NCI-H2196 (cell line): ENCODE measurements around the gene LRRC71.
A peak's percentile ranks its signal among the peaks of the same experiment; 100 is the strongest.

ENCODE experiments used
- DNase-seq: peaks from one replicate; lab custom pipeline; 2025; ENCODE audit not compliant: unreplicated experiment; lab: John Stamatoyannopoulos, UW

LRRC71 gene

DNA sequence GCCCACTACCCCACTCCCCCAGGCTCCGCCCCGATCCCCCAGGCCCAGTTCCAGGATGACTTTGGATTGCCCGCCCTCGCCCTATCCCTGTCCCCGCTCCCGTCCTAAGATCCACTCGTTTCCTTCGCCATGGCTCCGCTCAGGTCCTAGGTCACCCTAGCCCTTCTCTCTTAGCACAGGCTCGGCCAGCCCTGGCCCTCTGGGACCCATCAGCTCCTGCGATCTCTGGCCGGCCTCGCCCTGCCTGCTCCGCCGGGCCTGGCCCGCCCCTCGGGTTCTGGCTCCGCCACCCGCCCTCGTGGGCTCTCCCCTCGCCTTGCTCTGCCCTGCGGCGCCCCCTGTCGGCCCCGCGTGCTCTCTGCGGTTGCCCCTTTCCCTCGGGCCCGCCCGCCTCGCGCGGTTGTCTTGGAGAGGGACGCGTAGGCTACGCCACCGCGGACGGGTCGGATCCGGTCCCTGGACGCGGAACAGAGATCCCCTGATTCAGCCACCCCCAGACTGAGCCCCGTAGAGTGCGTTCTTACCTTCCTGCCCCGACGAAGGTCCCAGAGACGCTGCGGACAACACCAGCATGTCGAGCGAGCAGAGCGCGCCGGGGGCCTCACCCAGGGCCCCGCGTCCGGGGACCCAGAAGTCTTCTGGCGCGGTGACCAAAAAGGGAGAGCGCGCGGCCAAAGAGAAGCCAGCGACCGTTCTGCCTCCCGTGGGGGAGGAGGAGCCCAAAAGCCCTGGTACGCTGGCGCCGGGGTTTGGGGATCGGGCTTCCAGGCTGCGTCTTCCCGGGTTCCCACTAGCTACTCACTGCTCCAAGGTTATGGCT lies at the start of gene LRRC71:
LRRC71 (plus strand) TSS at position 400 of the 820 bp plus-strand sequence; CDS start at position 572, 172 bp downstream.
- DNase-seq: no peak

DNA sequence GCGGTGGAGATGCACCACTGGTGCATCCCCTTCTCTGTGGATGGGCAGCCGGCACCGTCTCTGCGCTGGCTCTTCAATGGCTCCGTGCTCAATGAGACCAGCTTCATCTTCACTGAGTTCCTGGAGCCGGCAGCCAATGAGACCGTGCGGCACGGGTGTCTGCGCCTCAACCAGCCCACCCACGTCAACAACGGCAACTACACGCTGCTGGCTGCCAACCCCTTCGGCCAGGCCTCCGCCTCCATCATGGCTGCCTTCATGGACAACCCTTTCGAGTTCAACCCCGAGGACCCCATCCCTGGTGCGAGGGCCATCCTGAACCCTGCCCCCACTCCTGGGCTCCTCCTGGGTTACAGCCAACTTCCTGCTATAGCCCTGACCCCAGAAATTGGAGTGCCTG lies 46.8 kb upstream of the LRRC71 start:
- DNase-seq: no peak

DNA sequence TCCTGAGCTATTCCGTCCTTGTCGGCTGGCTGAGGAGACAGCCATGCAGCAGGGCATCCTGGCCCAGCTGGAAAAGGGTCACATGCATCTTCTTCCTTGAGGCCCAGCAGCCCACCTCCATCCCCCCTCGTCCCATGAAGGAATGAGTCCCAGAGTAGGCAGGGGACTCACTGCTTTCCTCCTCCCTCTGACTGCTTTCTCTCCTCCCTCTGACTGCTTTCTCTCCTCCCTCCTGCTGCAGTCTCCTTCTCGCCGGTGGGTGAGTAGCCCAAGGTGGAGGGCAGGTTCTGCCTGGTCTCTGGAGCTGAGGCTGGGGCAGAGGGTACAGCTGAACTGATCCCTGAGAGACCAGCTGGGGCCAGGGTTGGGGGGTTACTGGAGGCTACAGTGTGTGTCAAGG lies 46.3 kb upstream of the LRRC71 start:
- no peak for DNase-seq

DNA sequence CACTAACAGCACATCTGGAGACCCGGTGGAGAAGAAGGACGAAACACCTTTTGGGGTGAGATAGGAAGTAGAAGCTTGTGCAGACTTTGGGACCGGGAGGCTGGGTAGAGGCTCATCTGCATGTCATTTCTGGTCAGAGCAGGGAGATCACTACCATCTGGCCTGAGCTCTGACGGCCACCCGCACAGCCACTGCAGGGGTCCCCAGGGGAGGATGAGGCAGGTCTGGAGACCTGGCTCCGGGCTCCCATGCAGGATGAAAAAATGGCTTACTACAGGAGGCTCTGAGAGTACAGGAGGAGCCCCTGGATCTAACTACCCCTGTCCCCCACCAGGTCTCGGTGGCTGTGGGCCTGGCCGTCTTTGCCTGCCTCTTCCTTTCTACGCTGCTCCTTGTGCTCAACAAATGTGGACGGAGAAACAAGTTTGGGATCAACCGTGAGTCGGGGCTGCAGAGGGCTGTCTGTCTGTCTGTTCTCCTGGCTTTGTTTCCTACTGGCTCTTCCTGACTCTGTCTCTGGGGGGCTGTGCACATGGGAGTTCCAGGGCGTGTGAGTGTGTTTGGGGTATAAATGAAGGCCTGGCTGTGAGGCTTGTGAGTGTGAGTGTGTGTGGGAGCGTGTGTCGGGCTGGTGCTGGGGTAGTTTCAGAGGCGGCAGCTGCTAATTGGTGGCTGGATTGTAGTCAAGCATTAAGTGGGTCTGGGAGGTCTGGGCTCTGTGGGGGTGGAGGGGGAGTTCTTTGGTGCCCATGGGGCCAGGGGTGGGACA lies 45.7 kb upstream of the LRRC71 start:
- DNase-seq: no peak

DNA sequence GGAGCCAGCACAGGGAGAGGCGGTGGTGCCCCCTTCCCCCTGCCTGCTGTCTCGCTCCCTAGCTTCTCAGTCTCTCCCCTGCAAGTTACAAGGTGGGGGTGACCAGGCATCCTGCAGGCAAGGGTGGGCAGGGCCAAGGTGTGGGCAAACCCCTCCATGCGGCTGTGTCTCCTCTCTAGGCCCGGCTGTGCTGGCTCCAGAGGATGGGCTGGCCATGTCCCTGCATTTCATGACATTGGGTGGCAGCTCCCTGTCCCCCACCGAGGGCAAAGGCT lies 45.2 kb upstream of the LRRC71 start:
- DNase-seq: no peak

DNA sequence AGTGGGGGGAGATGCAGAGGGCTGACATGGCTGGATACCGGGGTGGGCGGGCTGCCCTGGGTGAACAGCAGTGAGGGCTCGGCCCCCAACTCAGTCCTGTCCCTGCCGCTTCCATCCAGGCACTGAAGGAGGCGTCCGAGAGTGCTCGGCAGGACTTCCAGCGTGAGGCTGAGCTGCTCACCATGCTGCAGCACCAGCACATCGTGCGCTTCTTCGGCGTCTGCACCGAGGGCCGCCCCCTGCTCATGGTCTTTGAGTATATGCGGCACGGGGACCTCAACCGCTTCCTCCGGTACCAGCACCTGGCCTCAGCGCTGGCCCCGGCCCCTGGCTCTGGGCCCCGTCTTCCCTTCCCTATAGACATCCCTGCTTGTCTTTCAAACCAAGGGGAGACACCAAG lies 44.2 kb upstream of the LRRC71 start:
- no peak for DNase-seq

DNA sequence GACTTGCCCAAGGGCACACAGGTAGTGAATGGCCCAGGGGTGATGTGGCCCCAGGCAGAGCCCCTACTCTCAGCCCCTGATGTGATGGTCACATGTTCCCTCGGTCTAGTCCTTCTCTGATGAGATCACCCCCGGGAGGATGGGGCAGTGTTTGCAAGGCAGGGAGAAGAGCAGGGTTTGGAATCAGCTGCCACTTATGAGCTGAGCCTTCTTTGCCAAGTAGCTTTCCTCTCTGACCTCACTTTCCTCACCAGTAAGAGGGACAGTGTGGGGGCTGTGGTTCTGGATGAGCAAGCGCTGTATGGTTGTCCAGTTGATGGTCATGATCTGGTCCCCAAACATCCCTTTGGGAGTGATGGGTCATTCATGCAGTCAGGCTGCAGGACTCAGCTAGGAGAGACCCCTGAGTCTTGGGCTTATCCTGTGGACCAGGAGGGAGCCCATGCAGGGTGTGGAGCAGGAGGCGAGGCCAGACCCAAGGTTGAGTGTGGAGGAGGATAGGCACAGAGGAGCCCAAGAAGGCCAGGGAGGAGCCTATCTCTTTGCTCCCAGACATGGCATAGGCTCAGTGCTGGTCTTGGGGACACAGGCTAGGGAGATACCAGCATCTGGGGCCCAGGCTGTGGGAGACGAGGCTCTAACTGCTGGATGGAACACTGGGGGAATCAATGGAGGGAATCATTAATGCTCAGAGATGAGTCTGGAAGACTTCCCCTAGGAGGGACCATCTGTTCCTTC lies 42.8 kb upstream of the LRRC71 start:
- no peak for DNase-seq

DNA sequence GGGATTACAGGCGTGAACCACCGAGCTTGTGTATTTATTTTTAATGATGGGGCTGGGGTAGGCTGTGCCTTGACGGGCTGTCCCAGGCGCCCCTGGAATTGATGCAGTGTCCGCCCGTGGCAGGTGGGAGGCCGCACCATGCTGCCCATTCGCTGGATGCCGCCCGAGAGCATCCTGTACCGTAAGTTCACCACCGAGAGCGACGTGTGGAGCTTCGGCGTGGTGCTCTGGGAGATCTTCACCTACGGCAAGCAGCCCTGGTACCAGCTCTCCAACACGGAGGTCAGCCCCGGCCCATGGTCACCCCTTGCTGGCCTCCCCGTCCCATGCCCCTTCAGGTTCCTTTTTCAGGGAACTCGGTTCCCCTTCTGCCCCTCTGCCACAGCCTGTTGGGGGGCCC lies 40.6 kb upstream of the LRRC71 start:
- DNase-seq: no peak

DNA sequence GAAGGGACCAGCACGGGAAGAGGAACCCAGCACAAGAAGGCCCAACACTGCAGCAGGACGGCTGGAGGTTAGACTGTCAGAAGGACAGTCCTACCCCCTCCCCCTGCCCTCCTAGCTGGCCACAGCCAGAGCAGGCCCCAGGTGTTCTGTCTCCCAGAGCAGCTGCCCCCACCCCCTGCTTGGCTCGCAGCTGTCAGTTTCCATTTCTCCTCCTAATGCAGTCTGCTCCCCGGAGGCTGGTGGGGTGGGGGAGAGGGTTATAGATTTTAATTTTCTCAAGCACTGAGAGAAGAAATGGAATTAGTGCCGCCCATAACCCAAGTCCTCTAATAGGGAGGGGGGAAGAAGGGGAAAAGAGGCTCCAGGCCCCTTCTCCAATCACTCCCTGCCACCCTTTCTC lies 40.0 kb upstream of the LRRC71 start:
- no peak for DNase-seq

DNA sequence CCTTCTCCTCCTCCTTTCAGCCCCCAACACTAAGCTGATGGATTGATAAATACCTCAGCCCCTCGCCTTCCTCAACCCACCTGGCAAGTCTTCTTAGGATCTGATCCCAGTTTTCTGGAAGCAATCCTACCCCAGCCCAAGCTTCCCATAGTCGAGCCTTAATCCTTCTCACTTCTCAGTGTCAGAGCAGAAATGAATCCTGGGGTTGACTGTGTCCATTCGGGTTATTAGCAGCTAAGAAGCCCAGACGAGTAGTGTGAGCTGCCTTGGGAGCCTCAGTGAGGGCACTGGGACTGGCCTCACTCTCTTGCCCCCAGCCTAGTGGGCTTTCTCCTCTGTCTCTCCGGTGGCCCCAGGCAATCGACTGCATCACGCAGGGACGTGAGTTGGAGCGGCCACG lies 39.3 kb upstream of the LRRC71 start:
- DNase-seq: no peak

DNA sequence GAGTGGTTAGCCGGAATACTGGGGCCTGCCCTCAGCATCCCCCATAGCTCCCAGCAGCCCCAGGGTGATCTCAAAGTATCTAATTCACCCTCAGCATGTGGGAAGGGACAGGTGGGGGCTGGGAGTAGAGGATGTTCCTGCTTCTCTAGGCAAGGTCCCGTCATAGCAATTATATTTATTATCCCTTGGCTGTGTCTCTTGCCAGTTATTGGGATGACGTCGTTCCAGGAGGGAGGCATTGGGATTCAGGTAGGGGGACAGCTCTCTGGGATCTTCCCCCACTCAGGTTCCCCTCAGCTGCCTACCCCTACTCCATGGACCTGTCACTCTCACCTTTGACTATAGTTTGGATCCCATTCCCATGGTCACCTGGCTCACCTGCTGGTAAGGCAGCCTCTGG lies 38.8 kb upstream of the LRRC71 start:
- no peak for DNase-seq

DNA sequence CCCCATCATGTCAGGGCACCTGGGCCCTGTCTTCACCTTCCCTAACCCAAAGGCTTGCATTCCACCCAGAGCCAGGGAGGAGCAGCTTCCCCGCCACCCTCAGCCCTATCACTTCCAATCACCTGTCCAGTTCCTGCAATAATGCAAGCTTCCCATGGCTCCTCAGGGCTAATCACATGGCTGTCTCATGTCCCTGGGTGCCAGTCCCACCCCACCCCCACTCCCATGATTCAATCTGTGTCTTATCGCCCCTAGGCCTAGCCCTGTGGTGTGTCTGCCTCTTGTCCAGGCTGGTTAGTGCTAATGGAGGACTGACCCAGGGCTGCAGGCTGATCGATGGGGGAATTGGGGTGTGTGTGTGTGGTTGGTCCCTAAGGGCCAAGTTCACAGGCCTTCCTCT lies 37.9 kb upstream of the LRRC71 start:
- DNase-seq: no peak

DNA sequence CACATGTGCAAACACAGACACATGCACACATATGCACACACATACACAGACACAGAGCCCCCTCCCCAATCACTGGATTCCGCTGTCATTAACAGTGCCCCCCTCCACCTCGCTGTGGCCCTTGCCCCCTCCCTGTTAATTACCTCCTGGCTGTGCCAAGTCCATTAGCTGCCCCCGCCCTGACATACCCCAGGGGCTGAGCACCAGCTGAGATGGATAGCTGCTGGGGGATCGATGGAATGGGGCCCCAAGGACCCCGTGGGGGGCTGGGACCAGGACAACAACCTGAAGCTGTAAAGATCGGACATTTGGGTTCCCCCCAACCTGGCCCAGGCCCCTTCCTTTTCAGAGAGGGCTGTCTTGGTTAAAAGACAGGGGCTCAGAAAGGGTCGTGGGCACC lies 36.5 kb upstream of the LRRC71 start:
- no peak for DNase-seq

DNA sequence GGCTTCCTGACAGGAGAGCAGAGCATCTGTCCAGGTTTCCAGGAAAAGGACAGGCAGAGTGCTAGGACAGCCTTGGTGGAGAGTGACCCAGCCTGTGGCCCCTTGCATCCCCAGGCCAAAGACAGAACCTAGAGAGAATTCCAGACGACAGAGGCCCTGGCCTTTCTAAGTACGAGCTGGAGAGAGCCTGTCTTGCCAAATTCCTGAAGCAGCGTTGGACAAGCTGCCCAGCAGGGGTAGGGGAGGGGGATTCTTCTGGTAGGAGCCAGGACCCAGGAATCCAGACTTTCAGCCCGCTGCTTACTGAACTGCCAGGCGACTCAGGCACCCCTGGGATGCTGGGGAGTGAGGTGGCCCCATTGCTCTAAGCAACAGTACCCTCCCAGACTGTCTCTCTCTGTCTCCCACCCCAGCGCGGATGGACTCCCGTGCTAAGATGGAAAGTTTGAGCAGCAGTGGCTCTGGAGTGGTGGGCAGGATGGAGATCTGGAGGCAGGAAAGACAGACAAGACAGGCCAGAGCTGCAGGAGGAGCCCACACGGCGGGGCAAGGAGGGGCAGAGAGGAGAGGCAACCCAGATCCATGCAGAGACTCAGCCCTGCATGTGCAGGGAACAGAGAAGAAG lies 35.8 kb upstream of the LRRC71 start:
- DNase-seq: no peak

DNA sequence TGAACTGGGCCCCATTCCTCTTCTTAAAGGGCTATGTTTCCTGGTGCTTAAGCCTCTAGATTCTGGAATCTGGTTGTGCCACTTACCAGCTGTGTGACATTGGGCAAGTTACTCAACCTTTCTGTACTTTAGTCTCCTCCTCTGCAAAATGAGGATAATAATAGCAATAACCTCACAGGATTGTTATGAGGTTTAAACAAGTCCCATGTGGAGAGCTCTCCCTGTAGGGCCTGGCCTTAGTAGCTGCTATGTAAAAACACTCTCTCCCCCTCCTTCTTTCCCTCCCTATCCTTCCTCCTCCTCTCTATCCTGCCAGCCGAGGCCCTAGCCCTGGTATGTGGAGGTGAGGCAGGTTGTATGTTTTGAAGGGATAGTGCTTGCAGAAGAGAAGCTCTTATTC lies 35.1 kb upstream of the LRRC71 start:
- no peak for DNase-seq

DNA sequence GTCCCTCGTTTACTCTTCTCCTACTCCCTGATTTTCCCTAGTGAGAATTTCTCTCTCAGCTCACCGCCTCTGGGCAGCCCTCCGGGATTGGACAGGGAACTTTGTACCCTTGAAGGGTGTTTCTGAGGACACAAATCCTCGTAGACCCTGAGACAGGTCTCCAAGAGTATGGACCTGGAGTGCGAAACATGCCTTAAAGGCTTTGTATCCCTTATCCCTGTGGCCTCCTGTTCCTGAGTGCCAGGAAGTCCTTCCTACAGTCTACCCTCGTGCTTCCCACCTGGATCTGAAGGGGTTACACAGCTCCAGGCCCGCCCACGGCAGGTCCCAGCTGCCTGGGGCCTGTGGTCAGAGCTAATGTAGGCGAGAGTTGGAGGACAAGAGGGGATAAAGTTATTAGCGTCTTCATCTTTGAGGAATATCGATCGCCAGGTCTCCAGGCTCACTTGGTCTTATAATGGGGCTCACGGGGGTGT lies 34.5 kb upstream of the LRRC71 start:
- DNase-seq: no peak

DNA sequence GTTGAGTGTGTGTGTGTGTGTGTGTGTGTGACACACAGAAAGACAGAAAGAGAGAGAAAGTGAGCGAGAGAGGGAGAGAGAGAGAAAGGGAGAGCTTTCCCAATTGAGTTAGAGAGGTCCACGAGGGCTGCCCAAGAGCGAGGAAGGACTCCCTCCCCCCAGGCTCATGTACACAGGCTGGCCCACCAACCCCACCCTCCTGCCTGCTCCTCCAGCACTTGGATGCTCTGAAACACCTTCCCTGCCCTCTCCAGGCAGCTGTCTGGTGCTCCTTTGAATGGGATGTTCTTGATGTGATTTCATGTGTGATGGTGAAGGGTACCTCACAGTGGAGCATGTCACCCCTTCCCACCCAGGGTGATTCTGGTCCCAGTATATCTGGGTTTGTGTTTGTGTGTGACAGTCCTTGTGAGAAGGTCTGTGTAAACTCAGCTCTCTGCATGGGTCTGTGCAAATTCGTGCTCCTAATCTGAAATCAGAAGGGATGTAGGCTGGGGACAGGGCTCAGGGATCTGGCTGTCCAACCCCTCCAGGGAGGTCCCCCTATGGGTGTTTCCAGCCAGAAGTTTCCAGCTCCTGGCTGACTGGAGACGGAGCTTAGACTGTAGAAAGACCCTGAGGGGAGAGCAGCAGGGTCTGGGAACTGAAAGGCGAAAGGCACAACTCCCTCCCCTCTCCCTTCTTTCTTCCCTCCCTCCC lies 33.7 kb upstream of the LRRC71 start:
- DNase-seq: no peak

DNA sequence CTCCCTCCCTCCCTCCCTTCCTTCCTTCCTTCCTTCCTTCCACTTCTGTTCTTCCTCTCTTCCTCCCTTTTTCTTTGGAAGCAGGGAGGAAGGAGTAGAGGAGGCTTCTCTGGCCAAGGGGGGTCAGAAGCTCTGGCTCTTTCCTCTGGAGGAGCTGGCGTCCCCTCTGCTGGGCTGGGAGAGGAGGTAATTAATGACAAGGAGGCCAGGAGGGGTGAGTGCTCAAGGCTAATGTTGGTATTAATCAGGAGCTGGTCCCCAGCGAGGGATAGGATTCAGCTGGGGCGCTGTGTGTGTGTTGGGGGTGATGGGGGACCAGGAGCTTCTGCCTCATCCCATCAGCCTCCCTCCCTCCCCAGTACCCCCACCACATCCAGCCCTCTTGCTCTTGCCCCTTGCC lies 33.1 kb upstream of the LRRC71 start:
- no peak for DNase-seq

DNA sequence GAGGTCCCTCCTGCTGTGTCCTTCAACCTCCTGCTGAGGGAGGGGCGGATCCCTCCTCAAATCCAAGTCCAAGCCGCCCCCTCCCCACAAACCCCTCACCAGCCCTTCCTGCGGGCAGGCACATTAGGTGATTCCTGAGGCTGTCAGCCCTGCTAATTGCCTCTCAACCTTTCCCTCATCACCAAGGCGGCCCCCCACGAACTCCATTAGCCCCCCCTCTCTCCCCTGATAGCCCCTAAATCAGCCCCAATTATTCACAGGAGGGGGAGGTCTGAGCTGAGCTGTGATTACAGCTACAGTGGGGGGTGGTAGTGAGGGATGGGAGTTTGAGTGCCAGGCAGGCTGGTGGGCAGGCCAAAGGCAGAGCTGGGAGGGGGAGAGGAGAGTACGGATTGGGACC lies 32.7 kb upstream of the LRRC71 start:
- DNase-seq: no peak

DNA sequence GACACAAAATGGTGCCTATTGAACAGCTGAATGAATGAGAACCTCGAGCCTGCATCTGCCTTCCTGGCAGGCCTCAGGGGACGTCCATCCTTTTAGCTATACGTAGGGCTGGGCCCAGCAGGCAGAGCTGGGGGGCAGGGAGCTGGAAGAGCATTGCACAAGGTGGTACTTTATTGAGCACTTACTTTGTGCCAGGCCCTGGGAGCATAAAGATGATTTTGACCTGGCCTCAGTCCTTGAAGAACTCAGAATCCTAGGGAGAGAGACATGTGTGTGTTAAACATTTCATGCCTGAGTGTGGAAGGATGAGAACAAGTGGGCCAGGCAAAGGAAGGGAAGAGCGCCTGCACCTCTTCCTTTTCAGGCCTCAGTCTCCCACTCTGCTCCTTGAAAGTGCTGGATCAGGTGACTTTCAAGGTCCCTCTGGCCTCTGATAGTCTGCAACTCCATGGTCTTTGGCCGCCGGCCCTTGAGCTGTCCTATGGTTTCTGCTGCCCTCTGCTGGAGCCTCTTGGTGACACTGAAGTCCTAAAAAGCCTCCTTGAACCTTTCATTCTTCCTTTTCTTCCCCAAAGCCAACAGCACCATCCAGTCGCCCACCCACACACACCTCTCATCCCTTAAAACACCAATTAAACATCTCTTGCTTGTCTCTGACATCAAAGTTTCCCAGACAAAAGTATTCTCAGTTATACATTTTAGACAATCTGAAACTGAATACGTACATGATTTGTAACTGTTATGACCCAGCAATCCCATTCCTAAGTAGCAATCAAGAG lies 30.4 kb upstream of the LRRC71 start:
- DNase-seq: peak; percentile 90
